ENCODE data around the gene PSKH1.
A peak's percentile ranks its signal among the peaks of the same experiment; 100 is the strongest.
"Not testable (repeated sequence)": the region's sequence is repeated elsewhere in the genome, so short reads cannot be mapped to it uniquely, and the experiment has no call there.

The PSKH1 gene

GRCh38 chr16:67964477-67965131 lies 71.5 kb downstream of the PSKH1 start:
- DNase-seq = peak; percentile 77

GRCh38 chr16:67965668-67966548 lies 72.9 kb downstream of the PSKH1 start:
- peak; percentile 64 for DNase-seq

GRCh38 chr16:67966549-67967182 lies 73.6 kb downstream of the PSKH1 start:
- DNase-seq = peak; percentile 50

- DNase-seq = peak; percentile 54
Observed at GRCh38 chr16:67967183-67967957, 74.3 kb downstream of the PSKH1 start.

GRCh38 chr16:67967958-67968399 lies 74.9 kb downstream of the PSKH1 start:
- DNase-seq = peak; percentile 46

- DNase-seq = peak; percentile 78
Observed at GRCh38 chr16:67968400-67969253, 75.6 kb downstream of the PSKH1 start, which contains the start of gene SLC12A4. SLC12A4 (minus strand) TSS chr16:67968637; CDS start chr16:67968553, 84 bp downstream.

- DNase-seq = no peak
Observed at GRCh38 chr16:67969254-67970039, 76.4 kb downstream of the PSKH1 start.

GRCh38 chr16:67971111-67971510 lies 78.1 kb downstream of the PSKH1 start:
- no peak for DNase-seq

GRCh38 chr16:67972285-67972684 lies 79.2 kb downstream of the PSKH1 start:
- DNase-seq = not testable (repeated sequence)

- DNase-seq = no peak
Observed at GRCh38 chr16:67975321-67976105, 82.5 kb downstream of the PSKH1 start.

GRCh38 chr16:67976205-67976604 lies 83.2 kb downstream of the PSKH1 start:
- DNase-seq = no peak

GRCh38 chr16:67977005-67977404 lies 84.0 kb downstream of the PSKH1 start:
- DNase-seq = no peak

GRCh38 chr16:67977469-67978227 lies 84.6 kb downstream of the PSKH1 start:
- DNase-seq = no peak

All from NCI-H69 (cell line).